ENCODE results near the gene CASP6. TPM values are rescaled to one million over a fixed set of nuclear protein-coding genes. Genes with fewer than 3 reads are reported as not detected.

CASP6 gene
- total RNA-seq, 1 experiment from 2014 or later: 8.1 TPM

DNA sequence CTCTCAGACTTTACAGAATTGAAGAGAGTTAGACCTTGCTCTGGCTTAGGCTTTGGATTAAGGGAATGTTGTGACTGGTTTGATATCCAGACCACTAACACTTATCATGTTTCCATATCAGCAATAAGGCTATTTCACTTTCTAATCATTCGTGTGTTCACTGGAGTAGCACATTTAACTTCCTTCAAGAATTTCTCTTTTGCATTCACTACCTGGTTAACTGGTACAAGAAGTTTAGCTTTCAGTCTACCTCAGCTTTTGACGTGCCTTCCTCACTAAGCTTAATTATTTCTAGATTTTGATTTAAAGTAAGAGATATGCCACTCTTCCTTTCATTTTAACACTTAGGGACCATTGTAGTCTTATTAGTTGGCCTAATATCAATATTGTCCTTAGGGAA lies 62.6 kb downstream of the CASP6 start:
- H3K36me3 Mint-ChIP-seq (ENCODE audit: insufficient read depth, unreplicated experiment): no peaks in the 10 kb centered on the region
- TF ChIP-seq, protein P1, sequence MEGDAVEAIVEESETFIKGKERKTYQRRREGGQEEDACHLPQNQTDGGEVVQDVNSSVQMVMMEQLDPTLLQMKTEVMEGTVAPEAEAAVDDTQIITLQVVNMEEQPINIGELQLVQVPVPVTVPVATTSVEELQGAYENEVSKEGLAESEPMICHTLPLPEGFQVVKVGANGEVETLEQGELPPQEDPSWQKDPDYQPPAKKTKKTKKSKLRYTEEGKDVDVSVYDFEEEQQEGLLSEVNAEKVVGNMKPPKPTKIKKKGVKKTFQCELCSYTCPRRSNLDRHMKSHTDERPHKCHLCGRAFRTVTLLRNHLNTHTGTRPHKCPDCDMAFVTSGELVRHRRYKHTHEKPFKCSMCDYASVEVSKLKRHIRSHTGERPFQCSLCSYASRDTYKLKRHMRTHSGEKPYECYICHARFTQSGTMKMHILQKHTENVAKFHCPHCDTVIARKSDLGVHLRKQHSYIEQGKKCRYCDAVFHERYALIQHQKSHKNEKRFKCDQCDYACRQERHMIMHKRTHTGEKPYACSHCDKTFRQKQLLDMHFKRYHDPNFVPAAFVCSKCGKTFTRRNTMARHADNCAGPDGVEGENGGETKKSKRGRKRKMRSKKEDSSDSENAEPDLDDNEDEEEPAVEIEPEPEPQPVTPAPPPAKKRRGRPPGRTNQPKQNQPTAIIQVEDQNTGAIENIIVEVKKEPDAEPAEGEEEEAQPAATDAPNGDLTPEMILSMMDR (IDR thresholded peaks at IDR 0.05; ENCODE audit: unreplicated experiment): no peak
- no peaks in the 10 kb centered on the region for H3K4me1 Mint-ChIP-seq (ENCODE audit: insufficient read depth, unreplicated experiment)
- no peak overlapping the region for H3K4me3 Mint-ChIP-seq (ENCODE audit: unreplicated experiment)
- intact Hi-C loops (cut with micrococcal nuclease): no loop called here
- DNase-seq (ENCODE audit: unreplicated experiment): no peak
- H3K27me3 Mint-ChIP-seq (ENCODE audit: insufficient read depth, unreplicated experiment): no peaks in the 10 kb centered on the region
- BruUV-seq (replicated peaks): no TSS peak
- no peaks in the 10 kb centered on the region for H3K9me3 Mint-ChIP-seq (ENCODE audit: unreplicated experiment)
- H3K27ac Mint-ChIP-seq (ENCODE audit: low read depth, unreplicated experiment): no peak overlapping the region
- POLR2A ChIA-PET: no interaction called here
- CTCF ChIA-PET: interaction anchor here (0.6 to 0.9 kb wide), 2 partner anchors 16 to 163 kb away, joined by 3 to 4 read pairs; no protein-coding TSS in a partner anchor

Other genes starting within 250 kb of the CASP6 start
- 11.0 and 16.3 TPM in 2 replicates for gene MCUB, start 143.2 kb downstream of the CASP6 start, total RNA-seq (2022)
- 52.4 and 58.0 TPM in 2 replicates for gene PLA2G12A, start 26.6 kb upstream of the CASP6 start, total RNA-seq (2022)
- 0.16 TPM in 1 of 2 replicates, not detected in the other for gene CFI, start 98.6 kb upstream of the CASP6 start, total RNA-seq (2022)
- gene GAR1, start 112.3 kb upstream of the CASP6 start, total RNA-seq (2022): 21.2 and 28.7 TPM in 2 replicates
- not detected in 2 replicates for gene RRH, start 124.5 kb upstream of the CASP6 start, total RNA-seq (2022)
- gene LRIT3, start 144.7 kb upstream of the CASP6 start, total RNA-seq (2022): 0.22 and 0.35 TPM in 2 replicates
- gene EGF, start 209.4 kb upstream of the CASP6 start, total RNA-seq (2022): 0.12 TPM in 1 of 2 replicates, not detected in the other